Astrocyte of the spinal cord (primary cell): ENCODE results near the gene CTDSPL2.
"Not testable (repeated sequence)": the region's sequence is repeated elsewhere in the genome, so short reads cannot be mapped to it uniquely, and the experiment has no call there.

Source experiments
- DNase-seq: peaks from one replicate; pipeline ENCODE4 v3.0.0; 2011; ENCODE audit warnings: low read depth, low spot score
- H3K4me3 ChIP-seq: 2 replicates; pipeline ENCODE4 v1.5.1; 2011; ENCODE audit warnings: low read depth, mild to moderate bottlenecking, low read length, moderate library complexity
- in situ Hi-C: cut with HindIII; loops from 2 replicates; pipeline ENCODE4 v1.10.0; 2017; ENCODE audit warnings: low sequenced_read_pairs
- TF ChIP-seq, protein P1 (sequence below): IDR thresholded peaks from 2 replicates; pipeline ENCODE4 v1.5.1; 2012; ENCODE audit warnings: low read depth, mild to moderate bottlenecking, low read length, inconsistent platforms

CTDSPL2 gene

DNA sequence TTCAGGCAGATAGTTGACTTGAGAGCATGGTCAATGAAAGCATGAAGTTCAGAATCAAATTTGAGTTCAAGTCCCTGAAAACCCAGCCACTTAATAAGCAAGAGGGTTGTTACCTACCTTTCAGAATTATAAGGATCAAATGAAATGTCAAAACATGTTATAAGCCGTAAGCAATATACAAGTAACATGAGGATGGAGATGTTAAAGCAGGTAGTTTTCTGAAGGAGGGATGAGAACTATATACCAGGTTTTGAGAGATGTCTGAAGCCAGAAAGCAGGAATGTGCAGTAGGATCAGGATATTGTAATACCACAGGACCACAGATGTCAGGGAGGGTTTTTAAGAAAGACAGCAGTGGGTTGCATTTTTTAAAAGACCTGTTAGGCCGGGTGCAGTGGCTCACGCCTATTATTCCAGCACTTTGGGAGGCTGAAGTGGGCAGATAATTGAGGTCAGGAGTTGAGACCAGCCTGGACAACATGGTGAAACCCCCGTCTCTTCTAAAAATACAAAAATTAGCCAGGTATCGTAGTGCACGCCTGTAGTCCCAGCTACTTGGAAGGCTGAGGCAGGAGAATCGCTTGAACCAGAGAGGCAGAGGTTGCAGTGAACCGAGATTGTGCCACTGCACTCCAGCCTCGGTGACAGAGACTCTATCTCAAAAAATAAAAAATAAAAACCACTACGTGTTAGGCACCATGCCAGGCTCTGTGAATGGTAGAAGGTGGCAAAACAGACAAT lies 102.6 kb downstream of the CTDSPL2 start:
- DNase-seq = no peak
- TF ChIP-seq, protein P1, sequence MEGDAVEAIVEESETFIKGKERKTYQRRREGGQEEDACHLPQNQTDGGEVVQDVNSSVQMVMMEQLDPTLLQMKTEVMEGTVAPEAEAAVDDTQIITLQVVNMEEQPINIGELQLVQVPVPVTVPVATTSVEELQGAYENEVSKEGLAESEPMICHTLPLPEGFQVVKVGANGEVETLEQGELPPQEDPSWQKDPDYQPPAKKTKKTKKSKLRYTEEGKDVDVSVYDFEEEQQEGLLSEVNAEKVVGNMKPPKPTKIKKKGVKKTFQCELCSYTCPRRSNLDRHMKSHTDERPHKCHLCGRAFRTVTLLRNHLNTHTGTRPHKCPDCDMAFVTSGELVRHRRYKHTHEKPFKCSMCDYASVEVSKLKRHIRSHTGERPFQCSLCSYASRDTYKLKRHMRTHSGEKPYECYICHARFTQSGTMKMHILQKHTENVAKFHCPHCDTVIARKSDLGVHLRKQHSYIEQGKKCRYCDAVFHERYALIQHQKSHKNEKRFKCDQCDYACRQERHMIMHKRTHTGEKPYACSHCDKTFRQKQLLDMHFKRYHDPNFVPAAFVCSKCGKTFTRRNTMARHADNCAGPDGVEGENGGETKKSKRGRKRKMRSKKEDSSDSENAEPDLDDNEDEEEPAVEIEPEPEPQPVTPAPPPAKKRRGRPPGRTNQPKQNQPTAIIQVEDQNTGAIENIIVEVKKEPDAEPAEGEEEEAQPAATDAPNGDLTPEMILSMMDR = no peak
- in situ Hi-C loops = no loop called here
- no peak overlapping the region for H3K4me3 ChIP-seq

DNA sequence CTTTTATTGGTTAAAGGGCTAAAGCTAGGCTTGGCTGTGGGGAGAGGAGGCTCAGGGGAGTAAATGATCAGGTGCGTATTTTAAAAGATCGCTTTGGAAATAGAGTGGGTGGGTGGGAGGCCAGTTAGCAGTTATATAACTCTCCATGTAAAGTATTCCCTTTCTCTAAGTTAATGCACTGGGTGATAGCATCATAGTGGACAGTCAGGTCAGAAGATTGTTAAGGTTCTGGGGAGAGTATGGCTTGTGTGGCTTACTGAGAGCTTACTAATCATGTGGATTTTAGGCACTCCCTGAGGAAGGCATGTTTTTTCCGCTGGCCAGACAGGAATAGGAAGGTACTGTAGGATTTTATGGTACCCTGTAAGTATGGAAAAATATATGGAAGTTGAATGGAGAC lies 103.2 kb downstream of the CTDSPL2 start:
- H3K4me3 ChIP-seq = no peak overlapping the region
- DNase-seq = no peak
- TF ChIP-seq, protein P1 = no peak
- in situ Hi-C loops = no loop called here

DNA sequence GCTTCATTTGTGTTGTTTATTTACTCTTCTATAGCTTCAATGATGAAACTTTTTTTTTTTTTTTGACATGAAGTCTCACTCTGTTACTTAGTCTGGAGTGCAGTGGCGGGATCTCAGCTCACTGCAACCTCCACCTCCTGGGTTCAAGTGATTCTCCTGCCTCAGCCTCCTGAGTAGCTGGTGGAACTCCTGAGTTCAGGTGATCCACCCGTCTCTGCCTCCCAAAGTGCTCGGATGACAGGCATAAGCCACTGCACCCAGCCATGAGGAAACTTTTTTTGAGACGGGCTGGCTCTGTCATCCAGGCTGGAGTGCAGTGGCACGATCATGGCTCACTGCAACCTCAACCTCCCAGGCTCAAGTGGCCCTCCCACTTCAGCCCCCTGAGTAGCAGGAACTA lies 104.8 kb downstream of the CTDSPL2 start:
- DNase-seq, H3K4me3 ChIP-seq, in situ Hi-C loops: not testable (repeated sequence)

DNA sequence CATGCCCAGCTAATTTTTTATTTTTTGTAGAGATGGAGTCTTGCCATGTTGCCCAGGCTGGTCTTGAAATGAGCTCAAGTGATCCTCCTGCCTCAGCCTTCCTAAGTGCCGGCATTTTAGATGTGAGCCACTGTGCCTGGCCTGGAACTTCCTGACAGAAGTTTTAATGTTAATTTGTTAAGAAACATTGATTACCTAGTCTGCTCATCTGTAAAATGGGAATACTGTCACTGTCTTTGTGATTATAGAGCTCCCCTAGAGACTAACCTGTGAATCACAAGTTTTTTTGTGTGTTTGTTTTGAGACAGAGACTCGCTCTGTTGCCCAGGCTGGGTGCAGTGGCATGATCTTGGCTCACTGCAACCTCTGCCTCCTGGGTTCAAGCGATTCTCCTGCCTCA lies 105.3 kb downstream of the CTDSPL2 start:
- TF ChIP-seq, protein P1 = no peak
- in situ Hi-C loops = no loop called here
- DNase-seq = no peak
- no peak overlapping the region for H3K4me3 ChIP-seq

DNA sequence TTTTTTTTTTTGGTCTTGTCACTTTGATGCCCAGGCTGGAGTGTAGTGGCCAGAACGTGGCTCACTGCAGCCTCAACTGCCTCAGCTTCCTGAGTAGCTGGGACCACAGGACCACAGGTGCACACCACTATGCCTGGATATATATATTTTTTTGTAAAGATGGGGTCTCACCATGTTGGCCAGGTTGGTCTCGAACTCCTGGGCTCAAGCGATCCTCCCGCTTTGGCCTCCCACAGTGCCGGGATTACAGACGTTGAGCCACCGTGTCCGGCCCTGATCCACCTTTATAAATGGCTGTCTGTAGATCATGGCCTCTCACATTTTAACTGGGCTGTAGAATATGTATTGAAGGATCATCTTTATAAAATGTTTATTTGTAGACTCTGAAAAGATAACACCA lies 107.7 kb downstream of the CTDSPL2 start:
- DNase-seq = no peak
- in situ Hi-C loops = no loop called here
- H3K4me3 ChIP-seq = no peak overlapping the region
- TF ChIP-seq, protein P1 = no peak

DNA sequence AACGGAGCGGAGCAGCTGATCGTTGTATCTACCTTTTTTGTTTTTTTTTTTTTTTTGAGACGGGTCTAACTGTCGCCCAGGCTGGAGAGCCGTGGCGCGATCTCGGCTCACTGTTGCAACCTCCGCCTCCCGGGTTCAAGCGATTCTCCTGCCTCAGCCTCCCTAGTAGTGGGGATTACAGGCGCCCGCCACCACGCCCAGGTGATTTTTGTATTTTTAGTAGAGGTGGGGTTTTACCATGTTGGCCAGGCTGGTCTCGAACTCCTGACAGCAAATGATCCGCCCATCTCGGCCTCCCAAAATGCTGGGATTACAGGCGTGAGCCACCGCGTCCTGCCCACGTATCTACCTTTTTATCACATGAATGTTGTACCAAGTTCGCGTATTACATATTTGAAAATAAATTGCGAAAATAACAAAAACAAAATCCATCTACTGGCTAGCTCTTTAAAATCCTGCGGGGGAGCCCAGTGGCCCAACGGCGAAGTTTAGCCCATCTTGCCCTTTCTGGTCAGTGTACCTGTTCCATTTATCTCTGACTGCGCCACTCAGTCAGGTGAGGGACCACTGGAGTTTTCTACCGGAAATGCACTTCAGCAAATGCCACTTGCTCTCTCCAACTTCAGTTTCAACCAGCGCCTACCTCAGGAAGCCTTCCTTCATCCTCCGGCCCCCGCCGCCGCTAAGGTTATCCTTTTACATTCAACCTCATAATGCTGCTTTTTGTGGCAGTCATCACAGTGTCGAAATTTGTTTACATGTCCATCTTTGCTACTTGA lies 108.3 kb downstream of the CTDSPL2 start:
- peak overlapping the region; percentile 69 for H3K4me3 ChIP-seq

More for the DNA sequence above, 108.3 kb downstream of the CTDSPL2 start:
- in situ Hi-C loops = no loop called here
- TF ChIP-seq, protein P1 = no peak
- DNase-seq = no peak
